ENCODE data around the gene NSRP1. TPM values are rescaled to one million over a fixed set of nuclear protein-coding genes. Genes with fewer than 3 reads are reported as not detected.

The NSRP1 gene
- total and polyA plus RNA-seq, 2 of the 8 experiments (the other 6 are each of a cell fraction or from before 2014, with no cell fraction given) = 6.1 to 22.4 TPM

GRCh38 chr17:30207655-30208054 lies 91.0 kb downstream of the NSRP1 start:
- Histone ChIP-seq H2AK5ac (ENCODE audit: low read depth, low read length) (no peak overlapping the region), H3K4me2 (ENCODE audit: insufficient read depth in 1 of 2, low read depth in 2 of 2, low read length in 2 of 2) (no peak overlapping the region), H3K23me2 (ENCODE audit: low read depth, low read length) (no peaks in the 10 kb centered on the region; the same call in 1 of the 2 replicates), H3K4ac (replicated peaks; ENCODE audit: insufficient read length, low read depth, low read length) (no peak overlapping the region), H3K4me3 (ENCODE audit: extremely low read depth in 1 of 4, insufficient read depth in 2 of 4, low read depth in 3 of 4, low read length in 4 of 4) (no peak overlapping the region), H3K27me3 (replicated peaks in 1 of 4; ENCODE audit: control insufficient read depth in 3 of 4, extremely low read depth in 1 of 4, insufficient read depth in 3 of 4, low read length in 3 of 4) (no peaks in the 10 kb centered on the region), H3K9ac (replicated peaks in 1 of 4; ENCODE audit: extremely low read depth in 1 of 4, low read depth in 3 of 4, low read length in 3 of 4) (no peak overlapping the region; a peak in 1 of 7 replicates), H4K8ac (ENCODE audit: extremely low read depth, insufficient read depth, low read length) (no peak overlapping the region), H2BK20ac (ENCODE audit: low read length) (no peak overlapping the region), H2BK120ac (replicated peaks; ENCODE audit: low read depth, low read length) (no peak overlapping the region), H4K20me1 (replicated peaks in 1 of 2; ENCODE audit: control insufficient read depth in 1 of 2, insufficient read depth in 2 of 2, low read length in 2 of 2) (no peaks in the 10 kb centered on the region), H4K91ac (replicated peaks; ENCODE audit: insufficient read length, low read length) (no peak overlapping the region), H3K56ac (replicated peaks; ENCODE audit: insufficient read length, low read depth, low read length) (no peak overlapping the region), H2AFZ (ENCODE audit: low read length) (no peak overlapping the region), H4K5ac (ENCODE audit: insufficient read length, low read depth, low read length) (no peak overlapping the region), H2BK15ac (ENCODE audit: low read length) (no peak overlapping the region), H3K36me3 (ENCODE audit: control insufficient read depth in 2 of 4, insufficient read depth in 4 of 4, low read length in 3 of 4) (no peaks in the 10 kb centered on the region), H3K79me1 (ENCODE audit: low read depth, low read length) (no peaks in the 10 kb centered on the region), H2BK5ac (ENCODE audit: low read depth, low read length) (no peak overlapping the region), H3K14ac (ENCODE audit: insufficient read length) (no peak overlapping the region), H3K23ac (ENCODE audit: insufficient read length) (no peak overlapping the region), H3K27ac (ENCODE audit: low read depth, low read length) (no peak overlapping the region), H3K4me1 (replicated peaks in 1 of 4; ENCODE audit: control insufficient read depth in 3 of 4, insufficient read depth in 4 of 4, low read length in 3 of 4) (no peaks in the 10 kb centered on the region), H3K9me3 (ENCODE audit: insufficient read depth in 2 of 2, low read depth in 1 of 2, low read length in 1 of 2) (no peaks in the 10 kb centered on the region), H2BK12ac (ENCODE audit: low read depth, low read length) (no peak overlapping the region), H3K79me2 (ENCODE audit: control insufficient read depth in 1 of 2, insufficient read depth in 2 of 2, low read length in 2 of 2) (no peaks in the 10 kb centered on the region), H3K18ac (ENCODE audit: extremely low read depth, low read length) (no peak overlapping the region)
- TF ChIP-seq RAD21 (IDR thresholded peaks at IDR 0.05 in 1 of 2, conservative IDR thresholded peaks at IDR 0.05 in 1 of 2; ENCODE audit: low read depth in 2 of 2, low read length in 2 of 2) (no peak), RFX5 (IDR thresholded peaks at IDR 0.05; ENCODE audit: borderline replicate concordance, low read depth, low read length) (no peak), E2F6 (IDR thresholded peaks at IDR 0.05) (no peak), SP4 (IDR thresholded peaks at IDR 0.05; ENCODE audit: low read length) (no peak), FOSL1 (IDR thresholded peaks at IDR 0.05; ENCODE audit: insufficient read depth, low read depth, low read length) (no peak), HDAC2 (IDR thresholded peaks at IDR 0.05; ENCODE audit: borderline replicate concordance in 1 of 2, low read depth in 2 of 2, low read length in 2 of 2) (no peak), KDM5A (IDR thresholded peaks at IDR 0.05; ENCODE audit: low read length) (no peak), SP2 (IDR thresholded peaks at IDR 0.05; ENCODE audit: low read length) (no peak), BRCA1 (IDR thresholded peaks at IDR 0.05; ENCODE audit: low read depth, low read length) (no peak), ATF2 (IDR thresholded peaks at IDR 0.05; ENCODE audit: low read length) (no peak), SUZ12 (IDR thresholded peaks at IDR 0.05; ENCODE audit: low read length) (no peak), EZH2 (IDR thresholded peaks at IDR 0.05; ENCODE audit: low read depth, low read length, severe bottlenecking) (no peak)
- 93% methylated on average over 9 of the region's 9 CpGs; no CpG with 5 or more reads in 1 of the 2 experiments for WGBS, 2 experiments (ENCODE audit: extremely low coverage in 1 of 2, insufficient coverage in 1 of 2, insufficient read length in 1 of 2, insufficient replicate concordance in 2 of 2, low coverage in 1 of 2, low lambda C conversion rate in 2 of 2, missing lambda C conversion rate in 1 of 2)
- no peak for DNase-seq (ENCODE audit: low read depth in 1 of 2, low spot score in 2 of 2)
- no peak for FAIRE-seq
- CTCF ChIA-PET (ENCODE audit: partially characterized antibody) = no interaction called here
- POLR2A ChIA-PET (ENCODE audit: partially characterized antibody) = no interaction called here
